SU-DHL-6 (cell line): ENCODE measurements around the gene C1orf21.

ENCODE experiments used
- EZH2phosphoT487 ChIP-seq: fragments of 200-600 bp; sonication (generic), shearing (Covaris generic); conservative IDR thresholded peaks from 2 replicates; pipeline ENCODE4 v1.6.1; 2018; ENCODE audit warnings: mild to moderate bottlenecking, antibody characterized with exemption, low read length, moderate library complexity, mixed read lengths
- TF ChIP-seq, protein P1 (sequence below): fragments of 200-600 bp; sonication (generic); IDR thresholded peaks from one replicate; pipeline ENCODE4 v1.5.1; 2017; ENCODE audit warnings: antibody characterized with exemption, mild to moderate bottlenecking, low read length, moderate library complexity; ENCODE audit not compliant: insufficient read depth, poor library complexity, severe bottlenecking

DNA sequence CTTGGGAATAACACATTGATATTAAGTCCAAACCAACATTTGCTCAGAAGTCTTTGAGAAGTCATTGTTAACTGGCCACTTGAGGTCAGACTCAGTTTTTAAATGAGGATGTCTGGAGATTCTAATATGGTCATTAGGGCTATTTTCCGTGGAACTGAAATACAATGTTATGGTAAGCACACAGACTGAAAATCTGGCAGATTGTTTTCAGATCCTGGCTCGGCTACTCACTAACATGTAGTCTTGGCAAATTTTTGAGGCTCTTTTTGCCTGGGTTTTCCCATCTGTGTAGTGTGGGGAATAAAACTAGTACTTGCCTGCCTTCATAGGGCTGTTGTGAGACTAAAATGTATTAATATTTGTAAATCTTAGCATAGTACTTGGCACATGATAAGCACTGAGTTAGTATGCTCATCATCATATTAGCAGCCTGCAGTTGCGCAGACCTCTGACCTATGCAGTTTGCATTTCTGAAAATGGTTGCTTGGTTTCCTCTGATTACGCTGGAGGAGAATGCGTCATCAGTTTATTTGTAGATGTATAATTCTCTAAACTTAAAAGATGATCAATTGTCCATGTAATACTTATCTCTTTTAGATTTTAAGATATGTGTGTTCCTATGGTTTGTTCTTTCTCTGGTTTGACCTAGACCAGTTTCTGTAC lies 100.8 kb downstream of the C1orf21 start:
- TF ChIP-seq, protein P1, sequence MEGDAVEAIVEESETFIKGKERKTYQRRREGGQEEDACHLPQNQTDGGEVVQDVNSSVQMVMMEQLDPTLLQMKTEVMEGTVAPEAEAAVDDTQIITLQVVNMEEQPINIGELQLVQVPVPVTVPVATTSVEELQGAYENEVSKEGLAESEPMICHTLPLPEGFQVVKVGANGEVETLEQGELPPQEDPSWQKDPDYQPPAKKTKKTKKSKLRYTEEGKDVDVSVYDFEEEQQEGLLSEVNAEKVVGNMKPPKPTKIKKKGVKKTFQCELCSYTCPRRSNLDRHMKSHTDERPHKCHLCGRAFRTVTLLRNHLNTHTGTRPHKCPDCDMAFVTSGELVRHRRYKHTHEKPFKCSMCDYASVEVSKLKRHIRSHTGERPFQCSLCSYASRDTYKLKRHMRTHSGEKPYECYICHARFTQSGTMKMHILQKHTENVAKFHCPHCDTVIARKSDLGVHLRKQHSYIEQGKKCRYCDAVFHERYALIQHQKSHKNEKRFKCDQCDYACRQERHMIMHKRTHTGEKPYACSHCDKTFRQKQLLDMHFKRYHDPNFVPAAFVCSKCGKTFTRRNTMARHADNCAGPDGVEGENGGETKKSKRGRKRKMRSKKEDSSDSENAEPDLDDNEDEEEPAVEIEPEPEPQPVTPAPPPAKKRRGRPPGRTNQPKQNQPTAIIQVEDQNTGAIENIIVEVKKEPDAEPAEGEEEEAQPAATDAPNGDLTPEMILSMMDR: no peak
- TF ChIP-seq EZH2phosphoT487: no peak
